GM23248 (cell line): ENCODE results near the gene CADPS. TPM values are rescaled to one million over a fixed set of nuclear protein-coding genes. Genes with fewer than 3 reads are reported as not detected.

Experiments
- DNase-seq: peaks from one replicate; pipeline ENCODE4 v3.0.0-alpha.2; 2015
- H2AFZ ChIP-seq: fragments of 200-600 bp; sonication (generic); 2 replicates; pipeline ENCODE4 v1.6.1; 2016; ENCODE audit warnings: antibody characterized with exemption
- H3F3A ChIP-seq: fragments of 200-600 bp; sonication (generic); 2 replicates; pipeline ENCODE4 v1.6.1; 2016; ENCODE audit warnings: mild to moderate bottlenecking, antibody characterized with exemption, mixed run types; ENCODE audit not compliant: insufficient read depth
- H3K27ac ChIP-seq: fragments of 200-600 bp; sonication (generic); 2 replicates; pipeline ENCODE4 v1.5.1; 2016; ENCODE audit warnings: mild to moderate bottlenecking
- H3K27me3 ChIP-seq: fragments of 200-600 bp; sonication (generic); replicated peaks from 2 replicates; pipeline ENCODE4 v1.6.1; 2016; ENCODE audit warnings: mild to moderate bottlenecking; ENCODE audit not compliant: insufficient read depth
- H3K36me3 ChIP-seq: fragments of 200-600 bp; sonication (generic); 2 replicates; pipeline ENCODE4 v1.6.1; 2016; ENCODE audit warnings: low read depth, mild to moderate bottlenecking
- H3K4me1 ChIP-seq: fragments of 200-600 bp; sonication (generic); 2 replicates; pipeline ENCODE4 v1.6.1; 2016; ENCODE audit warnings: mild to moderate bottlenecking; ENCODE audit not compliant: insufficient read depth
- H3K4me2 ChIP-seq: fragments of 200-600 bp; sonication (generic); one replicate; pipeline ENCODE4 v1.6.1; 2016; ENCODE audit warnings: mild to moderate bottlenecking; ENCODE audit not compliant: unreplicated experiment
- H3K4me3 ChIP-seq: fragments of 200-600 bp; sonication (generic); 2 replicates; pipeline ENCODE4 v1.5.1; 2016; ENCODE audit warnings: mild to moderate bottlenecking
- H3K79me2 ChIP-seq: fragments of 200-600 bp; sonication (generic); 2 replicates; pipeline ENCODE4 v1.6.1; 2016; ENCODE audit warnings: mild to moderate bottlenecking; ENCODE audit not compliant: insufficient read depth
- H3K9ac ChIP-seq: fragments of 200-600 bp; sonication (generic); 2 replicates; pipeline ENCODE4 v1.6.1; 2016; ENCODE audit warnings: mild to moderate bottlenecking
- H3K9me2 ChIP-seq: fragments of 200-600 bp; sonication (generic); 2 replicates; pipeline ENCODE4 v1.6.1; 2016; ENCODE audit warnings: mixed run types, mild to moderate bottlenecking, moderate library complexity; ENCODE audit not compliant: insufficient read depth
- H3K9me3 ChIP-seq: fragments of 200-600 bp; sonication (generic); one replicate; pipeline ENCODE4 v1.6.1; 2017; ENCODE audit warnings: low read depth
- H4K20me1 ChIP-seq: fragments of 200-600 bp; sonication (generic); 2 replicates; pipeline ENCODE4 v1.6.0; 2016; ENCODE audit not compliant: insufficient read depth
- EZH2 ChIP-seq: fragments of 200-600 bp; sonication (generic); IDR thresholded peaks from 2 replicates; pipeline ENCODE4 v1.6.1; 2018; ENCODE audit warnings: antibody characterized with exemption, mild to moderate bottlenecking; ENCODE audit not compliant: insufficient read depth, poor library complexity, severe bottlenecking
- EZH2phosphoT487 ChIP-seq: fragments of 200-600 bp; sonication (generic); IDR thresholded peaks from 2 replicates; pipeline ENCODE4 v1.6.1; 2018; ENCODE audit warnings: antibody characterized with exemption, moderate library complexity, mild to moderate bottlenecking, low read depth; ENCODE audit not compliant: insufficient read depth
- WGBS, 2 experiments: methylation state at CpG; one replicate each; pipeline ENCODE4 v1.1.6; 2015 to 2017; ENCODE audit warnings: low lambda C conversion rate in 2 of 2, low coverage in 1 of 2; ENCODE audit errors: missing lambda C conversion rate in 2 of 2; 5-methylcytosine and 5-hydroxymethylcytosine counted together
- in situ Hi-C: fragments of 300-500 bp; cut with MboI; formaldehyde crosslinking; loops from 2 replicates; pipeline ENCODE4 v1.15.0; 2020
- polyA plus RNA-seq: library from polyadenylated mRNA; unstranded; fragments of >200 nt; fragmentation: Nextera tagmentation; extraction: Ambion mirVana; gene quantifications from 2 replicates; pipeline ENCODE4 v1.2.1, GENCODE V29; 2016
- total RNA-seq: library from RNA; depleted of rRNA; stranded (reverse); fragments of >200 nt; shearing (Covaris generic); gene quantifications from 2 replicates; pipeline ENCODE4 v1.2.3, GENCODE V29; 2014

Gene CADPS
- total and polyA plus RNA-seq, 2 experiments from 2014 or later, result 3.0 to 4.1 TPM

DNA sequence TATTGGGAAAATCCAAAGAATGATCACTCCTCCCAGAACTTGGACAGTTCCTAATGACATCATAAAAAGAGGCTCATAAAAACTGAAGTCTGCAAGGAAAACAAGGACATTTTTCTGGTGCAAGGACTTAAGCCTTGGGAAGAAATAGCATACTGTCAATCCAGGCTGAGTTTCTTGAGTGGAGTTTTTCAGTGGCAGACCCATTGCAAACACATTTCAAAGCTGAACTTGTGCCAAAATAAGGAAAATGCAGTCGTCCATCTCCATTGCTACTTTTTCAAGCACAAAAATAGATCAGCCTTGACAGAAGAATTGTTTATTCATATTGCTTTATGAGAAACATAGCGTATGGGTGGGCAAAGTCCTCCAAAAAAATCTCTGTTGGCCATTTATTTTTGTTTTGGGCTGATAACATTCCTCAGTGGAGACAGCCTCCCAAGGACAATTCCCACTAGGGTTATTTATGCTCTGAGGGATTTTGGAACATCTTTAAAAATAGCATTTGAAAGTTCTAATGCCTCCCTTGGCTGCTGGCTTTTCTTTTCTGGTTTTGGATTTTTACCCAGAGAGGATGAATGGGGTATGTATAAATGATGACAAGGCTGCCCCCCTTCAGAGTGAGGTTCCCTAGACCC lies 220.0 kb downstream of the CADPS start:
- Histone ChIP-seq H3K36me3 (no peaks in the 10 kb centered on the region), H3K9me2 (no peaks in the 10 kb centered on the region), H3K79me2 (no peaks in the 10 kb centered on the region), H3K27me3 (no peaks in the 10 kb centered on the region), H2AFZ (no peak overlapping the region), H3K27ac (no peak overlapping the region), H3K4me3 (no peak overlapping the region), H3K4me2 (no peak overlapping the region), H4K20me1 (no peaks in the 10 kb centered on the region), H3K9ac (no peak overlapping the region), H3K9me3 (no peaks in the 10 kb centered on the region), H3K4me1 (no peaks in the 10 kb centered on the region), H3F3A (no peaks in the 10 kb centered on the region)
- no peak for DNase-seq
- 71 to 72% methylated on average over 2 of the region's 2 CpGs for WGBS, 2 experiments
- TF ChIP-seq EZH2 (no peak), EZH2phosphoT487 (no peak)
- in situ Hi-C loops, result no loop called here

- in situ Hi-C loops, result no loop called here
- DNase-seq, result no peak
- WGBS, 2 experiments, result 56 to 59% methylated on average over 7 of the region's 7 CpGs
- Histone ChIP-seq H3K36me3 (no peaks in the 10 kb centered on the region), H3K4me2 (no peak overlapping the region), H3K27me3 (no peaks in the 10 kb centered on the region), H3K9me2 (no peaks in the 10 kb centered on the region), H3K27ac (no peak overlapping the region), H3F3A (no peaks in the 10 kb centered on the region), H4K20me1 (no peaks in the 10 kb centered on the region), H3K79me2 (no peaks in the 10 kb centered on the region), H2AFZ (no peak overlapping the region), H3K9me3 (no peaks in the 10 kb centered on the region), H3K4me1 (no peaks in the 10 kb centered on the region), H3K9ac (no peak overlapping the region), H3K4me3 (no peak overlapping the region)
- TF ChIP-seq EZH2phosphoT487 (no peak), EZH2 (no peak)
Measured at GRCh38 chr3:62653796-62654195, 221.4 kb downstream of the CADPS start.

DNA sequence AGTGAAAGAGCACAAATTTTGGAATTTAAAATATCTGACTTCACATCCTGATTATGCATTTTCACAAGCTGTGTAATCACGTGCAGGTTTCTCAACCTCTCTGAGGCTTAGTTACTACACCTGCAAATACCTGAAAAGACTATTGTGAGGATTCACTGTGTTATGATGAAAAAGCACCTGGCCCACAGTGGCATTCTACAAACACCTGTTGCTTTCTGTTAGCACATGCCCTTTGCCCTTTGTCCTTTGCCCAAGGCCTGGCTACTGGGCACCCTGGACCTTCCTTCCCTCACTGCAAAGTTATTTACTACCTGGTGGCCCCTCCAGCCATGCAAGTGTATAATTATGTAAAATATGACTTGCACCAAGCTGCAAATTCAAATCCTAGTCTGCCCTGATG lies 227.5 kb downstream of the CADPS start:
- Histone ChIP-seq H3K4me3 (no peak overlapping the region), H3K4me2 (no peak overlapping the region), H3K27me3 (no peaks in the 10 kb centered on the region), H3K9me2 (no peaks in the 10 kb centered on the region), H3K9me3 (no peaks in the 10 kb centered on the region), H3K79me2 (no peaks in the 10 kb centered on the region), H3K27ac (no peak overlapping the region), H3K4me1 (no peaks in the 10 kb centered on the region), H4K20me1 (no peaks in the 10 kb centered on the region), H3K9ac (no peak overlapping the region), H2AFZ (no peak overlapping the region), H3K36me3 (no peaks in the 10 kb centered on the region), H3F3A (no peaks in the 10 kb centered on the region)
- no peak for DNase-seq
- WGBS, 2 experiments, result 58 to 70% methylated on average over 1 of the region's 1 CpG
- TF ChIP-seq EZH2 (no peak), EZH2phosphoT487 (no peak)
- in situ Hi-C loops, result no loop called here

- Histone ChIP-seq H3K4me2 (no peak overlapping the region), H2AFZ (no peak overlapping the region), H3K9me2 (no peaks in the 10 kb centered on the region), H3K36me3 (no peaks in the 10 kb centered on the region), H3K4me1 (peaks cover 9% of the 10 kb centered on the region), H3K27ac (no peak overlapping the region), H3K9me3 (no peaks in the 10 kb centered on the region), H3K4me3 (no peak overlapping the region), H3K9ac (no peak overlapping the region), H3K79me2 (no peaks in the 10 kb centered on the region), H3K27me3 (no peaks in the 10 kb centered on the region), H3F3A (peaks cover 10% of the 10 kb centered on the region), H4K20me1 (no peaks in the 10 kb centered on the region)
- no peak for DNase-seq
- 93 to 100% methylated on average over 1 of the region's 1 CpG for WGBS, 2 experiments
- TF ChIP-seq EZH2phosphoT487, result no peak
- no peak for TF ChIP-seq EZH2
- in situ Hi-C loops, result no loop called here
Measured at GRCh38 chr3:62644493-62644892, 230.7 kb downstream of the CADPS start.

GRCh38 chr3:62638316-62638715 lies 236.9 kb downstream of the CADPS start:
- Histone ChIP-seq H3K27ac (no peak overlapping the region), H2AFZ (no peak overlapping the region), H3K4me2 (no peak overlapping the region), H3K4me3 (no peak overlapping the region), H3K9me2 (no peaks in the 10 kb centered on the region), H3K36me3 (no peaks in the 10 kb centered on the region), H3K27me3 (no peaks in the 10 kb centered on the region), H3F3A (peaks cover 10% of the 10 kb centered on the region), H3K79me2 (no peaks in the 10 kb centered on the region), H3K9me3 (no peaks in the 10 kb centered on the region), H3K4me1 (peaks cover 12% of the 10 kb centered on the region), H4K20me1 (no peaks in the 10 kb centered on the region), H3K9ac (no peak overlapping the region)
- TF ChIP-seq EZH2phosphoT487 (no peak), EZH2 (no peak)
- DNase-seq, result peak; percentile 54
- 6 to 12% methylated on average over 2 of the region's 2 CpGs for WGBS, 2 experiments
- in situ Hi-C loops, result no loop called here
